D721Med (cell line): Measurements from ENCODE around the gene SYP.

Source experiments
- DNase-seq: peaks from one replicate; pipeline ENCODE4 v3.0.0; 2011; ENCODE audit warnings: low spot score; ENCODE audit not compliant: insufficient read length
- FAIRE-seq: peaks from 2 replicates; lab custom pipeline; 2011; peaks lifted over from hg19 to GRCh38; lab: Jason Lieb, UNC
- CTCF ChIP-seq: IDR thresholded peaks from 2 replicates; pipeline ENCODE4 v1.5.1; 2012; ENCODE audit warnings: mild to moderate bottlenecking, control low read depth; ENCODE audit not compliant: insufficient read depth; ENCODE audit errors: missing control alignments

The SYP gene

DNA sequence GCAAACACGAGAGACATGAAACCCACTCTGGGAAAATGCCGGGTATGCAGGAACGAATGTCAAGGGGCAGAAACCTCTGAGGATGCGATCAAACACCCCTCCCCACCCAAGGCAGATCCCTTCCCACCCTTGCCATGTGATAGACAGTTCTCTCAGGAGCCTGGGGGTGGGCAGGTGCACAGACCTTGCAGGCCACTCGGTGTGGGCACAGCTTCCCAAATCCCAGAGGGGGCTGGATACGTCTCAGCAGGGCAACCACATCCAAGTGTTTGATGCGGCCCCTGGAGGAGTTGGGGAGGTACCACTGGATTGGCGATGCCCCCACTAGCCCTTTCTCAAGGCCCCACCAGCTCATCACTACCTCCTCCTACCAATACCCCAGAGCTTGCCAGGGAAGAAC is 10.4 kb upstream of the SYP start:
- DNase-seq: no peak
- no peak for FAIRE-seq
- TF ChIP-seq CTCF: no peak

GRCh38 chrX:49209434-49210251 is 9.7 kb upstream of the SYP start:
- DNase-seq (no peak), FAIRE-seq (no peak)
- TF ChIP-seq CTCF: no peak

DNA sequence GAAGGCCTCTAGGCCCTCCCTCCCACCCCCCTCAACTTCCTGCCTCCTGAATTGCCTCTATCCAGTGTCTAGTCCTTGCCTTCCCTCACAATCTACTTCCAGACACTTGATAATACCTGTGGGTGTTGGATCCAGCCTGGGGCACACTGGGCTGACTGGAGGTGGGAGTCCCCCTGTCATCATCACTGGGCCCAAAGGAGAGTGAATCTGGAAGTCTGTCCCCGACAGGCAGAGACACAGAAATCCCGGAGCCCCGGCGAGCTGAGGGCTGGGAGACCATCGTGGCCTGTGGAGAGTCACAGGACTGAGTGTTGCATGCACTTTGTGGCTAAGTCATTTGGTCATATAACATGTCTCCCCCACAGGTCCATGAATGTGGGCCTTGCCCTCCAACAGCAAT is 8.4 kb upstream of the SYP start:
- no peak for TF ChIP-seq CTCF
- DNase-seq: no peak
- FAIRE-seq: no peak

DNA sequence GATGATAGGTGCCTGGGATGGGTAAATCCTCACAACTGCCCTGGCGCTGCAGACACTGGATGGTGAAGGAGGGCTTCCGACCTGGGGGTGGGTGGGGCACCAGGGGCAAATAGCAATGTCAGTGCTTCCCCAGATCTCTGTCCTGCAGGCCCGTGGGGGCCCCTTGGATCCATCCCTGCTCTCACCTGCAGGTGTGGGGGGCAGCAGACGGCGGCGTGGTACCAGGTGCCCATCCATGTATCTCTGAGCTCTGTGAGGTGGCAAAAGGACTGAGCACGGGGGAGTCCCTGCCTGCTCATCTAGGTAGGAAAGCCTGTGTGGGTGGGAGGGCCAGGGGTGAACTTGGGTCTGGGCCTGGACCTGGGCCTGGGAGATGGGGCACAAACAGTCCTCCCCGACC is 6.5 kb upstream of the SYP start:
- FAIRE-seq (no peak), DNase-seq (no peak)
- TF ChIP-seq CTCF: no peak

GRCh38 chrX:49205443-49205842 is 5.5 kb upstream of the SYP start:
- DNase-seq: no peak
- TF ChIP-seq CTCF: no peak
- no peak for FAIRE-seq

- no peak for DNase-seq
- FAIRE-seq: no peak
- TF ChIP-seq CTCF: no peak
Measured at GRCh38 chrX:49204709-49205108, 4.7 kb upstream of the SYP start.

GRCh38 chrX:49204017-49204416 is 4.0 kb upstream of the SYP start:
- no peak for TF ChIP-seq CTCF
- FAIRE-seq (no peak), DNase-seq (no peak)
